Breast epithelium (tissue), 4 donors: ENCODE results near the gene C7orf57. TPM values are rescaled to one million over a fixed set of nuclear protein-coding genes. Genes with fewer than 3 reads are reported as not detected.
"Not testable (repeated sequence)": the region's sequence is repeated elsewhere in the genome, so short reads cannot be mapped to it uniquely, and the experiment has no call there.

Experiments
- DNase-seq, 2 donors: peaks; one replicate each; pipeline ENCODE4 v3.0.0-alpha.2; 2019; ENCODE audit warnings: low spot score in 2 of 2
- H3K27ac ChIP-seq, 2 donors: fragments of 200-600 bp; sonication (generic) in 1 of 2; one replicate each; pipeline ENCODE4 v1.5.1; 2016 to 2019; ENCODE audit warnings: mild to moderate bottlenecking in 1 of 2
- H3K27me3 ChIP-seq, 2 donors: fragments of 200-600 bp; sonication (generic) in 1 of 2; one replicate each; pipeline versions ENCODE4 v1.5.1 to v1.6.0; 2017 to 2019; ENCODE audit warnings: control low read depth in 1 of 2, mild to moderate bottlenecking in 1 of 2
- H3K36me3 ChIP-seq: fragments of 200-600 bp; one replicate; pipeline ENCODE4 v1.5.1; 2019
- H3K4me1 ChIP-seq, 2 donors: fragments of 200-600 bp; sonication (generic); one replicate each; pipeline ENCODE4 v1.5.1; 2016 to 2019; ENCODE audit warnings: control low read depth in 1 of 2
- H3K4me3 ChIP-seq, 3 donors: fragments of 200-600 bp; sonication (generic); 1 replicate in 2 of 3; 2 replicates in 1 of 3; pipeline ENCODE4 v1.5.1; 2016 to 2019; ENCODE audit warnings: mild to moderate bottlenecking in 3 of 3, moderate library complexity in 2 of 3
- H3K9me3 ChIP-seq, 2 donors: fragments of 200-600 bp; sonication (generic) in 1 of 2; one replicate each; pipeline ENCODE4 v1.5.1; 2016 to 2019; ENCODE audit warnings: control low read depth in 1 of 2
- POLR2A ChIP-seq: fragments of 450-650 bp; IDR thresholded peaks from one replicate; pipeline ENCODE4 v1.6.1; 2016; ENCODE audit warnings: antibody characterized with exemption, mild to moderate bottlenecking, moderate library complexity
- POLR2AphosphoS5 ChIP-seq, 3 donors: sonication (generic); formaldehyde crosslinking; IDR thresholded peaks; one replicate each; pipeline ENCODE4 v1.6.1; 2017; ENCODE audit warnings: antibody characterized with exemption in 3 of 3
- intact Hi-C: fragments of 100-400 bp; cut with DNase I; formaldehyde crosslinking; loops from one replicate; pipeline ENCODE4 v1.15.1; 2023; ENCODE audit warnings: low total_unique reads
- total RNA-seq, 3 donors: library from RNA; depleted of rRNA; stranded (reverse); fragments of >200 nt; gene quantifications; one replicate each; pipeline ENCODE4 v1.1.0, GENCODE V29; 2016
- TF ChIP-seq, protein P1 (sequence below), 3 donors: fragments of 450-650 bp; IDR thresholded peaks; one replicate each; pipeline ENCODE4 v1.5.1; 2016 to 2017; ENCODE audit warnings: antibody characterized with exemption in 3 of 3, mild to moderate bottlenecking in 3 of 3, moderate library complexity in 3 of 3

C7orf57 gene
- total RNA-seq, 3 donors from 2014 or later = not detected

DNA sequence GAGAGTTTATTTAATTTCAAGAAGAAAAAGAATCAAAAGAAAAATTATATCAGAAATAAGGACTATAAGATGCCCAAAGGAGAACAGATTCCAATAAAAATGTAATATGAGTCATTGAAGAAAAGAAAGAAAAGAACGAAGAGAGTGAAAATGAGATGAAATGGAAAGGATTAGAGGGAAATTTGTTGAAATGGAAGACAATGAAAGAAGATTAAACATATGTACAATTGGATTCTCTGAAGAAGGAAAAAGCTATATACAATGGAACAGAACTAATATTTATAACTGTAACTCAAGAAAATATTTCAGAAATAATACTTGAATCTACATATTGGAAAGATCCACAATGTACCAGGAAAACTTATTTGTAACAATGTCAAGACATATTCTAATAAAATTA is 28.6 kb downstream of the C7orf57 start:
- intact Hi-C loops = no loop called here
- Histone ChIP-seq H3K4me3 (no peak overlapping the region), H3K9me3 (peaks cover 0 to 4% of the 10 kb centered on the region in 2 donors), H3K36me3 (no peaks in the 10 kb centered on the region), H3K27me3 (no peaks in the 10 kb centered on the region), H3K4me1 (no peaks in the 10 kb centered on the region), H3K27ac (no peak overlapping the region)
- DNase-seq = no peak
- TF ChIP-seq, protein P1, sequence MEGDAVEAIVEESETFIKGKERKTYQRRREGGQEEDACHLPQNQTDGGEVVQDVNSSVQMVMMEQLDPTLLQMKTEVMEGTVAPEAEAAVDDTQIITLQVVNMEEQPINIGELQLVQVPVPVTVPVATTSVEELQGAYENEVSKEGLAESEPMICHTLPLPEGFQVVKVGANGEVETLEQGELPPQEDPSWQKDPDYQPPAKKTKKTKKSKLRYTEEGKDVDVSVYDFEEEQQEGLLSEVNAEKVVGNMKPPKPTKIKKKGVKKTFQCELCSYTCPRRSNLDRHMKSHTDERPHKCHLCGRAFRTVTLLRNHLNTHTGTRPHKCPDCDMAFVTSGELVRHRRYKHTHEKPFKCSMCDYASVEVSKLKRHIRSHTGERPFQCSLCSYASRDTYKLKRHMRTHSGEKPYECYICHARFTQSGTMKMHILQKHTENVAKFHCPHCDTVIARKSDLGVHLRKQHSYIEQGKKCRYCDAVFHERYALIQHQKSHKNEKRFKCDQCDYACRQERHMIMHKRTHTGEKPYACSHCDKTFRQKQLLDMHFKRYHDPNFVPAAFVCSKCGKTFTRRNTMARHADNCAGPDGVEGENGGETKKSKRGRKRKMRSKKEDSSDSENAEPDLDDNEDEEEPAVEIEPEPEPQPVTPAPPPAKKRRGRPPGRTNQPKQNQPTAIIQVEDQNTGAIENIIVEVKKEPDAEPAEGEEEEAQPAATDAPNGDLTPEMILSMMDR (IDR thresholded peaks at IDR 0.05) = no peak
- TF ChIP-seq POLR2A = no peak
- no peak for TF ChIP-seq POLR2AphosphoS5 (IDR thresholded peaks at IDR 0.05)

DNA sequence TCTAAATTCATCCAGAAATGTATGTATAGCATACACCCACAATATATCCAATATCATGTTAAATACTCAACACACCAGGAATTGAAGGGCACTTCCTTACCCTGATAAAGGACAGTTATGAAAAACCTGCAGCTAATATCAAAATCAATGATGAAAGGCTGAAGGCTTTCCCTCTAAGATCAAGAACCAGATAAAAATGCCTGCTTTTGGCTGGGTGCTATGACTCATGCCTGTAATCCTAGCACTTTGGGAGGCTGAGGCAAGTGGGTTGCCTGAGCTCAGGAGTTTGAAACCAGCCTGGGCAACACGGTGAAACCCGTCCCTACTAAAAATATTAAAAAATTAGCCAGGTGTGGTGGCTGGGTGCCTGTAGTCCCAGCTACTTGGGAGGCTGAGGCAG is 32.1 kb downstream of the C7orf57 start:
- no peaks in the 10 kb centered on the region for H3K36me3 ChIP-seq
- peaks cover 0 to 4% of the 10 kb centered on the region in 2 donors for H3K9me3 ChIP-seq
- no peak for DNase-seq
- intact Hi-C loops = no loop called here
- no peak overlapping the region for H3K27ac ChIP-seq
- TF ChIP-seq POLR2AphosphoS5 (IDR thresholded peaks at IDR 0.05) = no peak
- no peak for TF ChIP-seq POLR2A
- TF ChIP-seq, protein P1 (IDR thresholded peaks at IDR 0.05) = no peak
- H3K4me3 ChIP-seq = no peak overlapping the region
- no peaks in the 10 kb centered on the region for H3K27me3 ChIP-seq
- H3K4me1 ChIP-seq = no peaks in the 10 kb centered on the region

DNA sequence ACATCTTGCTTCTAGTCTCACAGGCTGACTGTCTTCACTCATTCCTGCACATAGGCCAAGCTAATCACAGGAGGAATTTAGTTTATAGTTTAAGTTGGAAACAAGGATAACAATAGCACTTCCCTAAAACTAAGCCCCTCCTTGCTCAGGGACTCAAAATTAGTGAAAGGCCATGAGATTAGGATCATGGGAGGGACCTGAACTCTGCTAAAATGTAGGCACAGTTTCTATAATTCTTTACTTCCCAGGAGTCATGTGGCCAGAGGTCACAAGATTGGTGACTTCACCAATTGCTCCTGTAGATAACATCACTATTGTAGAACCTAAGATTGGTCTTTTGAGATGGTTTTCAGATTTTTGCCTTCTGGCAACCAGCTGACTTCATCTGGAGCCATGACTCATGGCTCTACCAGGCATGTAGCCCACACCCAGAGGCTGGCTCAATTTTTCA is 38.9 kb downstream of the C7orf57 start:
- Histone ChIP-seq H3K27me3 (no peaks in the 10 kb centered on the region), H3K27ac (no peak overlapping the region), H3K36me3 (no peaks in the 10 kb centered on the region), H3K4me1 (no peaks in the 10 kb centered on the region), H3K9me3 (no peaks in the 10 kb centered on the region), H3K4me3 (no peak overlapping the region)
- no peak for DNase-seq
- intact Hi-C loops = no loop called here
- TF ChIP-seq POLR2AphosphoS5 (IDR thresholded peaks at IDR 0.05) = no peak
- TF ChIP-seq, protein P1 (IDR thresholded peaks at IDR 0.05) = no peak
- no peak for TF ChIP-seq POLR2A

DNA sequence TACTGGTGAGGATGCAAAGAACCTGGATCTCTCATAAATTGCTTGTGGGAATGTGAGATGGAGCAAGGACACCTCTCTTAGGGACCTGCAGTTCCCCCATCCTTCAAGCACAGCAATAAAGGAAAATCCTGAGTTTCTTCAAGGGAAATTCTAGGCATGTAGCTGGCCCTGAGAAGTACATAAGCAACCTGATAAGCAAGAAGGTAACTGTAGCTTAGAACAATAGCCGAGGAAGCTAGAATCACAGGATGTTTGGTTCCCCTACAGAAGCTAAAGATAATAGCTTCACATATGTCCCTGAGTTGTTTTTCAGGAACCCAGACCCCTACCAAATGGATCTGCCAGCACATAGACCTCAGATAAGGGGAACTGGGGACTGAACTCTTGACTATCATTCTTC is 42.1 kb downstream of the C7orf57 start:
- no peak for DNase-seq
- intact Hi-C loops = no loop called here
- H3K4me3 ChIP-seq = no peak overlapping the region
- H3K27me3 ChIP-seq = no peaks in the 10 kb centered on the region
- TF ChIP-seq, protein P1 (IDR thresholded peaks at IDR 0.05) = no peak
- no peak for TF ChIP-seq POLR2A
- H3K4me1 ChIP-seq = no peaks in the 10 kb centered on the region
- H3K27ac ChIP-seq = no peak overlapping the region
- no peaks in the 10 kb centered on the region for H3K9me3 ChIP-seq
- no peaks in the 10 kb centered on the region for H3K36me3 ChIP-seq

DNA sequence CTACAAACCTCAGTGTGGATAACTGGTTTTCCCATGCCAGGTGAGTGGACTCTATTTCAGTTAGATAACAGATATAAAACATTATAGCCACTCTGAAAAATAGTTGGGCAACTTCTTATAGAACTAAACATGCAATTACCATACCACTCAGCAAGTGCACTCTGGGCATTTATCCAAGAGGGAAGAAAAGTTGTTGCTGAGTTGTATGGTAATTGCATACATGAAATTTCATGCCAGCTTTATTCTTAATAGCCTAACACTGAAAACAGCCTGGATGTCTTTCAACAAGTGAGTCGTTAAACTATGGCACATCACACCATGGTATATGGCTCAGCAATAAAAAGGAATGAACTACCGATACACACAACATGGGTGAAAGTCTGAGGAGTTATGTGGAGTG is 43.1 kb downstream of the C7orf57 start:
- H3K27me3 ChIP-seq = no peaks in the 10 kb centered on the region
- no peaks in the 10 kb centered on the region for H3K36me3 ChIP-seq
- no peaks in the 10 kb centered on the region for H3K4me1 ChIP-seq
- no peak overlapping the region for H3K27ac ChIP-seq
- H3K9me3 ChIP-seq = no peaks in the 10 kb centered on the region
- no peak for DNase-seq
- intact Hi-C loops = no loop called here
- TF ChIP-seq POLR2AphosphoS5 (IDR thresholded peaks at IDR 0.05) (no peak), POLR2A (no peak)
- TF ChIP-seq, protein P1 (IDR thresholded peaks at IDR 0.05) = no peak
- no peak overlapping the region for H3K4me3 ChIP-seq

DNA sequence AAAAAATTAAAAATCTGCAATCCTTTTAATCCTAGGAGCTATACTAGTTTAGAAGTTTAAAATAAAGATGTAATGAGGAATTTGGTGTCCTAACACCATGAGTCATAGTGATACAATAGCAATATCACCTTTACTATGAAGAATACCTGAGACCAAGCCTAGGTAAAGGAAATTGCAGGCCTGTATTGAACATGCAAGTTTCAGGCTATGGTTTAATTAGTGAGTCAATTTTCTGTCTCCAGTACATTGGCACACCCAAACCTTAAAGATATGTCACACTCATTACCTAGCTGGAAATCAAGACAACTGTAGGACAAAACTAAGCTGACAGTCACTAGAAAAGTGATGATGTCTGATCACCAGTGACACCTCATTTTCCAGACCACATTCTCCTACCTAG is 47.0 kb downstream of the C7orf57 start:
- H3K27me3 ChIP-seq, H3K4me3 ChIP-seq, H3K36me3 ChIP-seq, H3K9me3 ChIP-seq, H3K4me1 ChIP-seq, H3K27ac ChIP-seq, DNase-seq, intact Hi-C loops: not testable (repeated sequence)
